Neural cell (in vitro differentiated cells): ENCODE results near the gene ERICH6B. TPM values are rescaled to one million over a fixed set of nuclear protein-coding genes. Genes with fewer than 3 reads are reported as not detected.

Source experiments
- H2AFZ ChIP-seq: fragments of 200-600, 300-800 bp; sonication (generic), shearing (Covaris generic); 2 replicates; pipeline ENCODE4 v1.6.0; 2014; ENCODE audit warnings: low read depth, mild to moderate bottlenecking, antibody characterized with exemption, low read length, moderate library complexity
- H3F3A ChIP-seq: fragments of 200-600 bp; shearing (Covaris generic); 2 replicates; pipeline ENCODE4 v1.6.1; 2016; ENCODE audit warnings: mild to moderate bottlenecking, moderate library complexity, mixed read lengths, antibody characterized with exemption, low read length; ENCODE audit not compliant: insufficient read depth, poor library complexity, severe bottlenecking
- H3K27ac ChIP-seq: fragments of 200-600, 300-800 bp; sonication (generic), shearing (Covaris generic); 2 replicates; pipeline ENCODE4 v1.5.1; 2014; ENCODE audit warnings: mild to moderate bottlenecking, low read length, moderate library complexity
- H3K27me3 ChIP-seq: fragments of 300-800, 200-600 bp; sonication (generic), shearing (Covaris generic); 2 replicates; pipeline ENCODE4 v1.6.0; 2014; ENCODE audit warnings: mild to moderate bottlenecking, low read depth, low read length, moderate library complexity; ENCODE audit not compliant: insufficient read depth
- H3K36me3 ChIP-seq: fragments of 300-800, 200-600 bp; sonication (generic), shearing (Covaris generic); 2 replicates; pipeline ENCODE4 v1.5.1; 2014; ENCODE audit warnings: mild to moderate bottlenecking, antibody characterized with exemption, low read length, moderate library complexity; ENCODE audit not compliant: insufficient read depth
- H3K4me2 ChIP-seq: fragments of 300-800, 200-600 bp; sonication (generic), shearing (Covaris generic); 2 replicates; pipeline ENCODE4 v1.6.0; 2014; ENCODE audit warnings: mild to moderate bottlenecking, low read length
- H3K4me3 ChIP-seq: fragments of 300-800, 200-600 bp; sonication (generic), shearing (Covaris generic); 2 replicates; pipeline ENCODE4 v1.5.1; 2014; ENCODE audit warnings: mild to moderate bottlenecking, low read length, moderate library complexity
- H3K79me2 ChIP-seq: fragments of 200-600 bp; shearing (Covaris generic); replicated peaks from 2 replicates; pipeline ENCODE4 v1.6.0; 2014; ENCODE audit warnings: mild to moderate bottlenecking, low read length, moderate library complexity; ENCODE audit not compliant: insufficient read depth
- H3K9ac ChIP-seq: fragments of 300-800, 200-600 bp; sonication (generic), shearing (Covaris generic); 2 replicates; pipeline ENCODE4 v1.6.1; 2016; ENCODE audit warnings: mild to moderate bottlenecking, low read length, mixed read lengths
- H3K9me2 ChIP-seq: fragments of 200-600 bp; shearing (Covaris generic); 2 replicates; pipeline ENCODE4 v1.6.1; 2016; ENCODE audit warnings: mild to moderate bottlenecking, low read length, mixed read lengths; ENCODE audit not compliant: insufficient read depth
- H3K9me3 ChIP-seq: fragments of 200-600, 300-800 bp; sonication (generic), shearing (Covaris generic); 2 replicates; pipeline ENCODE4 v1.6.1; 2016; ENCODE audit warnings: mild to moderate bottlenecking, mixed run types, low read length, moderate library complexity, mixed read lengths
- H4K20me1 ChIP-seq: fragments of 200-600 bp; shearing (Covaris generic); 2 replicates; pipeline ENCODE4 v1.6.1; 2016; ENCODE audit warnings: mild to moderate bottlenecking, mixed run types; ENCODE audit not compliant: insufficient read depth
- CTCF ChIP-seq: fragments of 450-650 bp; IDR thresholded peaks from 2 replicates; pipeline ENCODE4 v1.5.1; 2014; ENCODE audit warnings: antibody characterized with exemption, mild to moderate bottlenecking, moderate library complexity; ENCODE audit not compliant: poor library complexity, severe bottlenecking
- EP300 ChIP-seq: fragments of 450-650 bp; conservative IDR thresholded peaks from 2 replicates; pipeline ENCODE4 v1.6.1; 2014; ENCODE audit warnings: antibody characterized with exemption, mild to moderate bottlenecking, moderate library complexity; ENCODE audit not compliant: poor library complexity, severe bottlenecking
- EZH2 ChIP-seq: fragments of 200-600, 300-800 bp; shearing (Covaris generic), sonication (generic); IDR thresholded peaks from 2 replicates; pipeline ENCODE4 v1.6.1; 2014; ENCODE audit warnings: antibody characterized with exemption, low read length, borderline replicate concordance, mild to moderate bottlenecking; ENCODE audit not compliant: insufficient read depth, poor library complexity, severe bottlenecking
- MXI1 ChIP-seq: fragments of 450-650 bp; conservative IDR thresholded peaks from 2 replicates; pipeline ENCODE4 v1.6.1; 2014; ENCODE audit warnings: antibody characterized with exemption, mild to moderate bottlenecking; ENCODE audit not compliant: poor library complexity, severe bottlenecking
- POLR2AphosphoS5 ChIP-seq: IDR thresholded peaks from 2 replicates; pipeline ENCODE4 v1.6.1; 2012
- RAD21 ChIP-seq: fragments of 450-650 bp; conservative IDR thresholded peaks from 2 replicates; pipeline ENCODE4 v1.6.1; 2014; ENCODE audit warnings: antibody characterized with exemption, mild to moderate bottlenecking, moderate library complexity
- SMC3 ChIP-seq: fragments of 450-650 bp; conservative IDR thresholded peaks from 2 replicates; pipeline ENCODE4 v1.6.1; 2014; ENCODE audit warnings: antibody characterized with exemption, mild to moderate bottlenecking, moderate library complexity; ENCODE audit not compliant: poor library complexity
- TAF1 ChIP-seq: IDR thresholded peaks from 2 replicates; pipeline ENCODE4 v1.6.1; 2012; ENCODE audit warnings: low read depth
- polyA plus RNA-seq: library from polyadenylated mRNA; depleted of rRNA; stranded (reverse); fragments of >200 nt; gene quantifications from 2 replicates; pipeline ENCODE4 v1.2.3, GENCODE V29; 2014
- TF ChIP-seq, protein P1 (sequence below): IDR thresholded peaks from 2 replicates; pipeline ENCODE4 v1.6.1; 2012; ENCODE audit warnings: borderline replicate concordance

The ERICH6B gene
- polyA plus RNA-seq, 1 donor from 2014 or later, result not detected

- Histone ChIP-seq H2AFZ (no peak overlapping the region), H3K36me3 (peaks cover 4% of the 10 kb centered on the region), H3K9me2 (no peaks in the 10 kb centered on the region), H4K20me1 (no peaks in the 10 kb centered on the region), H3K79me2 (no peaks in the 10 kb centered on the region), H3K27me3 (no peaks in the 10 kb centered on the region), H3K9me3 (no peaks in the 10 kb centered on the region), H3K4me2 (no peak overlapping the region), H3K9ac (no peak overlapping the region), H3K27ac (no peak overlapping the region), H3K4me3 (no peak overlapping the region), H3F3A (no peaks in the 10 kb centered on the region)
- TF ChIP-seq, protein P1, sequence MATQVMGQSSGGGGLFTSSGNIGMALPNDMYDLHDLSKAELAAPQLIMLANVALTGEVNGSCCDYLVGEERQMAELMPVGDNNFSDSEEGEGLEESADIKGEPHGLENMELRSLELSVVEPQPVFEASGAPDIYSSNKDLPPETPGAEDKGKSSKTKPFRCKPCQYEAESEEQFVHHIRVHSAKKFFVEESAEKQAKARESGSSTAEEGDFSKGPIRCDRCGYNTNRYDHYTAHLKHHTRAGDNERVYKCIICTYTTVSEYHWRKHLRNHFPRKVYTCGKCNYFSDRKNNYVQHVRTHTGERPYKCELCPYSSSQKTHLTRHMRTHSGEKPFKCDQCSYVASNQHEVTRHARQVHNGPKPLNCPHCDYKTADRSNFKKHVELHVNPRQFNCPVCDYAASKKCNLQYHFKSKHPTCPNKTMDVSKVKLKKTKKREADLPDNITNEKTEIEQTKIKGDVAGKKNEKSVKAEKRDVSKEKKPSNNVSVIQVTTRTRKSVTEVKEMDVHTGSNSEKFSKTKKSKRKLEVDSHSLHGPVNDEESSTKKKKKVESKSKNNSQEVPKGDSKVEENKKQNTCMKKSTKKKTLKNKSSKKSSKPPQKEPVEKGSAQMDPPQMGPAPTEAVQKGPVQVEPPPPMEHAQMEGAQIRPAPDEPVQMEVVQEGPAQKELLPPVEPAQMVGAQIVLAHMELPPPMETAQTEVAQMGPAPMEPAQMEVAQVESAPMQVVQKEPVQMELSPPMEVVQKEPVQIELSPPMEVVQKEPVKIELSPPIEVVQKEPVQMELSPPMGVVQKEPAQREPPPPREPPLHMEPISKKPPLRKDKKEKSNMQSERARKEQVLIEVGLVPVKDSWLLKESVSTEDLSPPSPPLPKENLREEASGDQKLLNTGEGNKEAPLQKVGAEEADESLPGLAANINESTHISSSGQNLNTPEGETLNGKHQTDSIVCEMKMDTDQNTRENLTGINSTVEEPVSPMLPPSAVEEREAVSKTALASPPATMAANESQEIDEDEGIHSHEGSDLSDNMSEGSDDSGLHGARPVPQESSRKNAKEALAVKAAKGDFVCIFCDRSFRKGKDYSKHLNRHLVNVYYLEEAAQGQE, result no peak
- TF ChIP-seq TAF1, result no peak
Measured at GRCh38 chr13:45527699-45528462, 87.7 kb downstream of the ERICH6B start.

DNA sequence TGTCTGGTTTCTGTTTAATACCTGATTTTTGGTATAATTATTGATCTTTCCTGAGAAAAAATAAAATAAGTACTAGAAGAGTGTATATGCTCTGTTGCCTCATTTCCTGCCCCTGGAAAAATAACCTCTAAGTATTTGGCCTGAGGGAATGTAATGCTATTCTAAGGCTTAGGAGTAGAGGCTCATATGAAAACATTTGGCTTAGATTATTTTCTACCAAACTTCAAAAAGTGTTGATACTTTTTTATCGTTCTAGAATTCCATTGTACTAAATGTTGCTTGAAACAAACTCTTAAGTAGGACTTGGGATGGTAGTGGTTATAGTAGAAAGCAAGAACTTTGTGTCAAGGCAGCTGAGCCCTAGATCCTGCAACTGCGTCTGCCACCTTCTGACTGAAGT lies 93.0 kb downstream of the ERICH6B start:
- Histone ChIP-seq H3F3A (no peaks in the 10 kb centered on the region), H3K4me2 (no peak overlapping the region), H3K36me3 (peaks cover 15% of the 10 kb centered on the region), H3K9ac (no peak overlapping the region), H3K9me3 (no peaks in the 10 kb centered on the region), H3K9me2 (no peaks in the 10 kb centered on the region), H3K79me2 (no peaks in the 10 kb centered on the region), H3K4me3 (no peak overlapping the region), H2AFZ (no peak overlapping the region), H3K27me3 (no peaks in the 10 kb centered on the region), H4K20me1 (no peaks in the 10 kb centered on the region), H3K27ac (no peak overlapping the region)
- TF ChIP-seq TAF1 (no peak), EZH2 (no peak), CTCF (no peak), RAD21 (no peak), POLR2AphosphoS5 (no peak), SMC3 (no peak), MXI1 (no peak), EP300 (no peak)
- TF ChIP-seq, protein P1, result no peak
